ENCODE measurements around the gene AOPEP.

AOPEP gene

DNA sequence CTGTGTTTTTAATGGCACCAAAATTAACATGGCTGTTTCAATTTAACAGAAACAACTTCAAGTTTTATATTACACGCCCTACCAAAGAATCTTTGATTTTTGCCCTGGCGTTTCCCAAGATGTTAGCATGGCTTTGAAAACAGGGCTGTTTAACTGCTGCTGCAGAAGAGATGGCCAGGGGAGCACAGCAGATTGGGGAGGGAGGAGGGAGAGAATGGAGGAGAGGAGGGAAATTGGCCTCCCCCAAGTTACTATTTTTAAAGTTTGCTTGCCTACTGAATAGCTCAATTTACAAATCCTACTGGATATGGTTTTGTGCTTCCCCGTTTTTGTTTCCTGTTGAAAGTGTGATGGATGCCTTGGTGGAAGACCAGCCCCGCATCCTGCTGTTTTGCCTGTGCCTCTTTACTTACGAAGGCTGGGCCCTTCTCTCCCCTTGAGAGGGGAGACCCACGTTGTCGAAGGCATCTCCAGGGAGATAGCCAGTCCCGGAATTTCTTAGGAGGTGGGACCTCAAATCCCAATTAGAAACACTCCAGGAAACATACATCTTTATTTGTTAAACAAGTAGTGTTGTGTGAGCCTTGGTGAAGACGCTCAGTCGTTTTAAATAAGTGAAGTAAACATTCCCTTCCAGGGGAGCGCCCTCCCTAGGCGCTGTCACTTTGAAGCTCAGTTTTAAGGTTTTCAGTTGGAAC, 98.6 kb downstream of the AOPEP start:
- H3K27me3 ChIP-seq (replicated peaks; ENCODE audit: insufficient read depth, low read length) = 0 out of 2 replicates have a peak, but pooled peaks cover 3% of the 10 kb centered on the region
- H3K9ac ChIP-seq (ENCODE audit: low read length) = no peak overlapping the region
- no peak overlapping the region for H3K4me2 ChIP-seq (ENCODE audit: low read depth, low read length)
- H3K27ac ChIP-seq (ENCODE audit: low read length) = no peak overlapping the region
- no peaks in the 10 kb centered on the region for H3K36me3 ChIP-seq (replicated peaks; ENCODE audit: insufficient read depth, low read length)
- H3F3A ChIP-seq (ENCODE audit: insufficient read depth, low read length) = peaks cover 14% of the 10 kb centered on the region
- no peak overlapping the region for H3K4me3 ChIP-seq (ENCODE audit: low read length)
- H2AFZ ChIP-seq (ENCODE audit: low read length) = no peak overlapping the region
- H4K20me1 ChIP-seq (ENCODE audit: insufficient read depth, low read length) = peaks cover 3% of the 10 kb centered on the region; the same call in 1 of the 2 replicates
- H3K79me2 ChIP-seq (ENCODE audit: low read length) = 0 out of 2 replicates have a peak, but pooled peaks cover 3% of the 10 kb centered on the region
- no peaks in the 10 kb centered on the region; the same call in 1 of the 2 replicates for H3K9me3 ChIP-seq (replicated peaks; ENCODE audit: insufficient read depth, low read length)
- DNase-seq = no peak
- H3K9me2 ChIP-seq (replicated peaks; ENCODE audit: insufficient read depth, low read length) = no peaks in the 10 kb centered on the region
- TF ChIP-seq EZH2phosphoT487 (IDR thresholded peaks at IDR 0.05; ENCODE audit: low read length) (no peak), EZH2 (optimal IDR thresholded peaks at IDR 0.05; ENCODE audit: low read depth, low read length) (no peak)
- TF ChIP-seq, protein P1, sequence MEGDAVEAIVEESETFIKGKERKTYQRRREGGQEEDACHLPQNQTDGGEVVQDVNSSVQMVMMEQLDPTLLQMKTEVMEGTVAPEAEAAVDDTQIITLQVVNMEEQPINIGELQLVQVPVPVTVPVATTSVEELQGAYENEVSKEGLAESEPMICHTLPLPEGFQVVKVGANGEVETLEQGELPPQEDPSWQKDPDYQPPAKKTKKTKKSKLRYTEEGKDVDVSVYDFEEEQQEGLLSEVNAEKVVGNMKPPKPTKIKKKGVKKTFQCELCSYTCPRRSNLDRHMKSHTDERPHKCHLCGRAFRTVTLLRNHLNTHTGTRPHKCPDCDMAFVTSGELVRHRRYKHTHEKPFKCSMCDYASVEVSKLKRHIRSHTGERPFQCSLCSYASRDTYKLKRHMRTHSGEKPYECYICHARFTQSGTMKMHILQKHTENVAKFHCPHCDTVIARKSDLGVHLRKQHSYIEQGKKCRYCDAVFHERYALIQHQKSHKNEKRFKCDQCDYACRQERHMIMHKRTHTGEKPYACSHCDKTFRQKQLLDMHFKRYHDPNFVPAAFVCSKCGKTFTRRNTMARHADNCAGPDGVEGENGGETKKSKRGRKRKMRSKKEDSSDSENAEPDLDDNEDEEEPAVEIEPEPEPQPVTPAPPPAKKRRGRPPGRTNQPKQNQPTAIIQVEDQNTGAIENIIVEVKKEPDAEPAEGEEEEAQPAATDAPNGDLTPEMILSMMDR (IDR thresholded peaks at IDR 0.05; ENCODE audit: low read length) = no peak
- peaks cover 13% of the 10 kb centered on the region for H3K4me1 ChIP-seq (ENCODE audit: low read length)

DNA sequence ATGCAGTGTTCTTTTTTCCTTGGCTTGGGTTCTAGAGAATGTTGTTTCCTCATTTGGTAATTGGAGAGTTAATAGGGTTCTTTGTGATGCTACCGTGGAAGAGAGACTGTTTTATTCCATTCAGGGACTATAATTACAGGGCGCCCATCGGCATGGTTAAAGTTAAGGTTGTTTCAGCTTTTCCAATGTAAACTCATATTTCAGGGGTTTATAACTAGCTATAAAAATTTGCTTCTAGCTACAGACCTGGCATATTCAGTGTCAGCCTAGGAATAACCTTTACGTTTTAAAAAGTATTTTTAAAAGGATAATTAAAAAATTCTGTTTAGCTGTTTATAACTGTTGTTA, 99.1 kb downstream of the AOPEP start:
- H3K79me2 ChIP-seq (ENCODE audit: low read length) = 0 out of 2 replicates have a peak, but pooled peaks cover 3% of the 10 kb centered on the region
- H3K4me1 ChIP-seq (ENCODE audit: low read length) = peaks cover 11% of the 10 kb centered on the region
- H3K4me3 ChIP-seq (ENCODE audit: low read length) = no peak overlapping the region
- no peaks in the 10 kb centered on the region for H3K36me3 ChIP-seq (replicated peaks; ENCODE audit: insufficient read depth, low read length)
- no peak for DNase-seq
- TF ChIP-seq, protein P1 (IDR thresholded peaks at IDR 0.05; ENCODE audit: low read length) = no peak
- TF ChIP-seq EZH2phosphoT487 (IDR thresholded peaks at IDR 0.05; ENCODE audit: low read length) = no peak
- TF ChIP-seq EZH2 (optimal IDR thresholded peaks at IDR 0.05; ENCODE audit: low read depth, low read length) = no peak
- 0 out of 2 replicates have a peak, but pooled peaks cover 3% of the 10 kb centered on the region for H3K27me3 ChIP-seq (replicated peaks; ENCODE audit: insufficient read depth, low read length)
- H4K20me1 ChIP-seq (ENCODE audit: insufficient read depth, low read length) = peaks cover 3% of the 10 kb centered on the region; the same call in 1 of the 2 replicates
- no peak overlapping the region for H3K9ac ChIP-seq (ENCODE audit: low read length)
- no peaks in the 10 kb centered on the region for H3K9me2 ChIP-seq (replicated peaks; ENCODE audit: insufficient read depth, low read length)
- H2AFZ ChIP-seq (ENCODE audit: low read length) = no peak overlapping the region
- H3K27ac ChIP-seq (ENCODE audit: low read length) = no peak overlapping the region
- H3F3A ChIP-seq (ENCODE audit: insufficient read depth, low read length) = peaks cover 10% of the 10 kb centered on the region
- H3K9me3 ChIP-seq (replicated peaks; ENCODE audit: insufficient read depth, low read length) = no peaks in the 10 kb centered on the region; the same call in 1 of the 2 replicates
- no peak overlapping the region for H3K4me2 ChIP-seq (ENCODE audit: low read depth, low read length)

DNA sequence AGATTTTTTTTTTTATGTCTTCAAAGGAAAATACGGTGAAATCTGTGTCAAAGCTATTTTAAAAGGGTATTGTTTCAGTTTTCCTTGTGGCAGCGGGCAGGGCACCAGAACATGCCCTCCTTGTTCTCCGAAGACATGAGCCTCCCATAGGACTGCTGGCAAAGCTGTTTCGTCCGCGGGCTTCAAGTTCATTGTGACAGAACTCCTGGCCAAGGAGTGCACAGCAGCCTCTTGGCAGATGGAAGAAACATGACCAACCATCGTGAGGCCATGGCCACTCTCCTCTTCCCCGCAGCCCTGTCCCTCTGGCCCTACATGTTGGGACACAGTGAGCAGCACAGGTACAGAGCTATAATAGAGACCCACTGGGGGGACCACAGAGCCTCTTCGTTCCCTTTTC, 99.5 kb downstream of the AOPEP start:
- Histone ChIP-seq H3K27ac (ENCODE audit: low read length) (no peak overlapping the region), H2AFZ (ENCODE audit: low read length) (no peak overlapping the region), H3K4me3 (ENCODE audit: low read length) (no peak overlapping the region), H3K4me2 (ENCODE audit: low read depth, low read length) (no peak overlapping the region), H3K9me2 (replicated peaks; ENCODE audit: insufficient read depth, low read length) (no peaks in the 10 kb centered on the region), H4K20me1 (ENCODE audit: insufficient read depth, low read length) (peaks cover 1% of the 10 kb centered on the region; the same call in 1 of the 2 replicates), H3K9me3 (replicated peaks; ENCODE audit: insufficient read depth, low read length) (no peaks in the 10 kb centered on the region), H3K36me3 (replicated peaks; ENCODE audit: insufficient read depth, low read length) (no peaks in the 10 kb centered on the region), H3K27me3 (replicated peaks; ENCODE audit: insufficient read depth, low read length) (0 out of 2 replicates have a peak, but pooled peaks cover 3% of the 10 kb centered on the region), H3K79me2 (ENCODE audit: low read length) (0 out of 2 replicates have a peak, but pooled peaks cover 3% of the 10 kb centered on the region), H3F3A (ENCODE audit: insufficient read depth, low read length) (peaks cover 6% of the 10 kb centered on the region), H3K4me1 (ENCODE audit: low read length) (peaks cover 6% of the 10 kb centered on the region), H3K9ac (ENCODE audit: low read length) (no peak overlapping the region)
- no peak for DNase-seq
- TF ChIP-seq EZH2phosphoT487 (IDR thresholded peaks at IDR 0.05; ENCODE audit: low read length) = no peak
- TF ChIP-seq, protein P1 (IDR thresholded peaks at IDR 0.05; ENCODE audit: low read length) = no peak
- no peak for TF ChIP-seq EZH2 (optimal IDR thresholded peaks at IDR 0.05; ENCODE audit: low read depth, low read length)

Measured in MM.1S (cell line).